GM12872 (cell line): ENCODE results near the gene BFSP1.

Source experiments
- TF ChIP-seq, protein P1 (sequence below): IDR thresholded peaks from 3 replicates; pipeline ENCODE4 v1.5.1; 2011; ENCODE audit warnings: low read depth, mild to moderate bottlenecking, low read length, moderate library complexity; ENCODE audit not compliant: insufficient read depth

BFSP1 gene

GRCh38 chr20:17530716-17531664, at the start of gene BFSP1:
TSS of gene BFSP1 (minus strand) at chr20:17531379. CDS start at chr20:17531329, 50 bp downstream.
- TF ChIP-seq, protein P1, sequence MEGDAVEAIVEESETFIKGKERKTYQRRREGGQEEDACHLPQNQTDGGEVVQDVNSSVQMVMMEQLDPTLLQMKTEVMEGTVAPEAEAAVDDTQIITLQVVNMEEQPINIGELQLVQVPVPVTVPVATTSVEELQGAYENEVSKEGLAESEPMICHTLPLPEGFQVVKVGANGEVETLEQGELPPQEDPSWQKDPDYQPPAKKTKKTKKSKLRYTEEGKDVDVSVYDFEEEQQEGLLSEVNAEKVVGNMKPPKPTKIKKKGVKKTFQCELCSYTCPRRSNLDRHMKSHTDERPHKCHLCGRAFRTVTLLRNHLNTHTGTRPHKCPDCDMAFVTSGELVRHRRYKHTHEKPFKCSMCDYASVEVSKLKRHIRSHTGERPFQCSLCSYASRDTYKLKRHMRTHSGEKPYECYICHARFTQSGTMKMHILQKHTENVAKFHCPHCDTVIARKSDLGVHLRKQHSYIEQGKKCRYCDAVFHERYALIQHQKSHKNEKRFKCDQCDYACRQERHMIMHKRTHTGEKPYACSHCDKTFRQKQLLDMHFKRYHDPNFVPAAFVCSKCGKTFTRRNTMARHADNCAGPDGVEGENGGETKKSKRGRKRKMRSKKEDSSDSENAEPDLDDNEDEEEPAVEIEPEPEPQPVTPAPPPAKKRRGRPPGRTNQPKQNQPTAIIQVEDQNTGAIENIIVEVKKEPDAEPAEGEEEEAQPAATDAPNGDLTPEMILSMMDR = no peak

DNA sequence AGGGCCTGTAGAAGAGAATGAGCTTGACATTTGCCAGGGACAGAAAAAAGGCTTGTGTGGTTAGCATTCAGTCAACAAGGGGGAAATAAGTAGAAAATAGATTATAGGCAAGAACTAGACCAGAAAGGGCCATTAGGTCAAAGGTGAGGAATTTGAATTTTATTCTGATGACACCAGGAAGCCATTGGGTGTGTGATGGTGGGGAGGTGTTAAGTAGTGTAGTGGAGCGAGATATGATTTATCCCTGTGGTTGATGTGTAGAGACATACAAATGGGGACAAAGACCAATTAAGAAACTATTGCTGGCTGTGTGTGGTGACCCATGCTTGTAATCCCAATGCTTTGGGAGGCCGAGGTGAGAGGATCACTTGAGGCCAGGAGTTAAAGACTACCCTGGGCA, 49.7 kb upstream of the BFSP1 start:
- TF ChIP-seq, protein P1 = no peak

GRCh38 chr20:17579369-17580039, 48.3 kb upstream of the BFSP1 start:
- TF ChIP-seq, protein P1 = no peak

GRCh38 chr20:17576215-17576614, 45.0 kb upstream of the BFSP1 start:
- TF ChIP-seq, protein P1 = no peak

DNA sequence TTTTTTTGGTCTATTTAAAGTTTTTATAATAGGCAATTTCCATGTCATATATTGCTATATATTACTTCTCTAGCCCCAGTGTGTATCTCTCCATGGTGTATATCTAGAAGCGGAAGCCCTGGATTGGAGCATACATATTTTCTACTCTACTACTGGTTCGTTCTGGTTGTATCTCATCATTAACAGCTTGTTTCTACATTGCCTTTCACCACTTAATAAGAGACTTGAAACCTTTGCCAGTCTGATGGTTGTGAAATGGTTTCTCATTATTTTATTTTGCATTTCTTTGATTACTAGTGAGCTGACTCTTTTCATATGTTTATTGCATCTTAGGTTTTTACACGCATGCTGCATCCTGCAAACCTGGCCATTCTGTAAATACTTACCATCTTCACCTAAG, 42.3 kb upstream of the BFSP1 start:
- TF ChIP-seq, protein P1 = no peak

DNA sequence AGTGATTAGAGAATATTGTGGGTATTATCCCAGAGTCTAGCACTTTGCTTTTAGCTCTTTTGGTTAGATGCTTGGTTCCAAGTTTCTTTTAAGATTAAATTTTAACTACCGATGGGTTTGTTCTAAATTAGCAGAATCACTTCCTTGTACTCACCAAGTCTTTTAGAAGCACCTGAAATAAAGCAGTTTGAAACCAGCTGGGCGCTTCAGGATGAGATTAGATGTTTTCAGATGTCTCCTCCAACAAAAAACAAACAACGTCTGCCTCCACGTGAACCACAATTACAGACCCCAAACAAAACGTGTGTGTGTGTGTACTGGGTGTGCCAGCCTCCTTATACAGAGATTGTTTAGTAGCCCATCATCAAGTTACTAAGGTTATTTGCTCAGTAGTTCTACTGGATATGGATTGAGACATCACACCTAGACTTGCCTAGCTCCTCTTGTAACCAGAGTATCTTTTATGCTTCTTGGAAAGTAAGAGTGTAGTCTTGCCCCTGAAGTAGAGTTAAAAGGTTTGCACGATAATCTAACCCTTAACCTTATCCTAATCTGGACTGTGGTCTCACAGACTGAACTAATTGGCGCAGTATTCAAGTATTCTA, 41.0 kb upstream of the BFSP1 start:
- TF ChIP-seq, protein P1 = no peak

- TF ChIP-seq, protein P1 = no peak
Measured at GRCh38 chr20:17571153-17571527, 40.0 kb upstream of the BFSP1 start.
